Fibroblast of lung (primary cell): ENCODE measurements around the gene PNKP. TPM values are rescaled to one million over a fixed set of nuclear protein-coding genes. Genes with fewer than 3 reads are reported as not detected.

Experiments used
- DNase-seq, 2 donors: peaks; one replicate each; pipeline versions ENCODE4 v3.0.0 to v3.0.0-alpha.2; 2010; ENCODE audit warnings: low read depth in 2 of 2
- H2AFZ ChIP-seq: 2 replicates; pipeline ENCODE4 v1.5.1; 2012; ENCODE audit warnings: low read length, control low read depth, inconsistent platforms
- H3K27ac ChIP-seq: 2 replicates; pipeline ENCODE4 v1.5.1; 2011; ENCODE audit warnings: low read length, control low read depth; ENCODE audit not compliant: insufficient read depth
- H3K27me3 ChIP-seq: 2 replicates; pipeline ENCODE4 v1.5.1; 2011; ENCODE audit warnings: mild to moderate bottlenecking, low read length; ENCODE audit not compliant: control insufficient read depth, insufficient read depth
- H3K36me3 ChIP-seq: 2 replicates; pipeline ENCODE4 v1.5.1; 2011; ENCODE audit warnings: low read length; ENCODE audit not compliant: control insufficient read depth, insufficient read depth
- H3K4me1 ChIP-seq: 2 replicates; pipeline ENCODE4 v1.5.1; 2011; ENCODE audit warnings: low read length; ENCODE audit not compliant: control insufficient read depth, insufficient read depth; ENCODE audit errors: extremely low read depth
- H3K4me2 ChIP-seq: 2 replicates; pipeline ENCODE4 v1.5.1; 2011; ENCODE audit warnings: low read length, control low read depth; ENCODE audit not compliant: insufficient read depth; ENCODE audit errors: extremely low read depth
- H3K4me3 ChIP-seq, 4 experiments: fragments of 200-600 bp in 1 of 4; sonication (generic) in 1 of 4; replicated peaks in 1 of 4; 2 replicates each; pipeline ENCODE4 v1.5.1; 2011 to 2016; ENCODE audit warnings: low read length in 4 of 4, low read depth in 3 of 4, mild to moderate bottlenecking in 3 of 4, control low read depth in 2 of 4, inconsistent platforms in 1 of 4, mixed read lengths in 1 of 4; ENCODE audit not compliant: insufficient read depth in 1 of 4; ENCODE audit errors: control extremely low read depth in 1 of 4
- H3K79me2 ChIP-seq: 2 replicates; pipeline ENCODE4 v1.5.1; 2012; ENCODE audit warnings: mild to moderate bottlenecking, low read length, inconsistent platforms; ENCODE audit not compliant: control insufficient read depth, insufficient read depth
- H3K9ac ChIP-seq: 2 replicates; pipeline ENCODE4 v1.5.1; 2011; ENCODE audit warnings: mild to moderate bottlenecking, low read length, control low read depth; ENCODE audit not compliant: insufficient read depth
- H3K9me3 ChIP-seq: 2 replicates; pipeline ENCODE4 v1.5.1; 2012; ENCODE audit warnings: low read depth, low read length; ENCODE audit not compliant: control insufficient read depth, insufficient read depth
- H4K20me1 ChIP-seq: 2 replicates; pipeline ENCODE4 v1.5.1; 2011; ENCODE audit warnings: low read length; ENCODE audit not compliant: control insufficient read depth, insufficient read depth; ENCODE audit errors: extremely low read depth
- CTCF ChIP-seq, 2 donors: IDR thresholded peaks in 1 of 2; conservative IDR thresholded peaks in 1 of 2; 1 replicate in 1 of 2; 2 replicates in 1 of 2; pipeline ENCODE4 v1.5.1; 2011 to 2012; ENCODE audit warnings: low read length in 2 of 2, control low read depth in 1 of 2, inconsistent platforms in 1 of 2, low read depth in 1 of 2, mild to moderate bottlenecking in 1 of 2
- EZH2 ChIP-seq: IDR thresholded peaks from 2 replicates; pipeline ENCODE4 v1.5.1; 2012; ENCODE audit warnings: low read length, control low read depth, mild to moderate bottlenecking; ENCODE audit errors: missing control alignments
- polyA plus RNA-seq, 2 donors: library from polyadenylated mRNA; depleted of rRNA in 1 of 2; stranded (reverse) in 1 of 2; unstranded in 1 of 2; fragments of >200 nt; gene quantifications; 2 replicates each; pipeline ENCODE4 v1.2.1, GENCODE V29; 2011 to 2012; ENCODE audit warnings: missing spikeins in 1 of 2
- total RNA-seq: library from RNA; depleted of rRNA; stranded (reverse); fragments of >200 nt; gene quantifications from 2 replicates; pipeline ENCODE4 v1.2.1, GENCODE V29; 2014

The PNKP gene
- total and polyA plus RNA-seq, 2 donors (not counting 1 experiment from before 2014, with no cell fraction given) = 11.0 to 32.9 TPM

DNA sequence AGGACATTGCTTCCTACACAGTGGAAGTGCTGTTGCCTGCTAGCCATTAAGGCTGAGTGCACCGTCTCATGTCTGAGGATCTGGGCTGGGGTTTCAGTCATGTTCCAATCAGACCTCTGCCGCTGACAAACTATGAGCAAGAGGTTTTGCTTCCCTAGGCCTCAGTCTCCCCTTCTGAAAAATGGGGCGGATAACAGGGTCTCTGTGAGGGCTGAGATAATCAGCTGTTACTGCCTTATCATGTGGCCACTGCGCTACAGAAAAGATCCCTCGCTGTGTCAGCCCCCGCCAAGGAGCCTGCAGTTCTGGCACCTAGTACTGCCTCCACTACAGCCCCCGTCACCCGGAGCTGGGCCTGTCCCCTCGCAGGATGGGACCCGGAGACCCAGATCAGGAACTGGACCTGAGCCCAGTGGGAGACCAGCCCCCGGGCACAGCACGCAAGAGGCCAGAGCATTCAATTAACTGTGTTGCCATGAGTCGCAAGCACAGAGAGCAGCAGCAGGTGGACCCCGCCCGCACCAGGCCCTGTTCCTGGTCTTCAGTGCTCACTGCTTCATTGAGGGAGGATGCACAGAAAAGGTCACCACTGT is 3.0 kb upstream of the PNKP start:
- Histone ChIP-seq H4K20me1 (no peaks in the 10 kb centered on the region), H3K27me3 (no peaks in the 10 kb centered on the region), H3K9me3 (no peaks in the 10 kb centered on the region), H2AFZ (peak overlapping the region; percentile 10), H3K27ac (peak overlapping the region; percentile 63), H3K4me1 (peaks cover 16% of the 10 kb centered on the region), H3K36me3 (peaks cover 2% of the 10 kb centered on the region), H3K4me3 (peak overlapping the region; percentile 31 to 56 (median 38)), H3K79me2 (peaks cover 25% of the 10 kb centered on the region), H3K4me2 (peak overlapping the region; percentile 79), H3K9ac (peak overlapping the region; percentile 49)
- no peak for DNase-seq
- TF ChIP-seq EZH2 = no peak
- no peak for TF ChIP-seq CTCF (conservative IDR thresholded peaks at IDR 0.05 in 1 of 2, IDR thresholded peaks at IDR 0.05 in 1 of 2; ENCODE audit: low read depth in 1 of 2, low read length in 2 of 2)

DNA sequence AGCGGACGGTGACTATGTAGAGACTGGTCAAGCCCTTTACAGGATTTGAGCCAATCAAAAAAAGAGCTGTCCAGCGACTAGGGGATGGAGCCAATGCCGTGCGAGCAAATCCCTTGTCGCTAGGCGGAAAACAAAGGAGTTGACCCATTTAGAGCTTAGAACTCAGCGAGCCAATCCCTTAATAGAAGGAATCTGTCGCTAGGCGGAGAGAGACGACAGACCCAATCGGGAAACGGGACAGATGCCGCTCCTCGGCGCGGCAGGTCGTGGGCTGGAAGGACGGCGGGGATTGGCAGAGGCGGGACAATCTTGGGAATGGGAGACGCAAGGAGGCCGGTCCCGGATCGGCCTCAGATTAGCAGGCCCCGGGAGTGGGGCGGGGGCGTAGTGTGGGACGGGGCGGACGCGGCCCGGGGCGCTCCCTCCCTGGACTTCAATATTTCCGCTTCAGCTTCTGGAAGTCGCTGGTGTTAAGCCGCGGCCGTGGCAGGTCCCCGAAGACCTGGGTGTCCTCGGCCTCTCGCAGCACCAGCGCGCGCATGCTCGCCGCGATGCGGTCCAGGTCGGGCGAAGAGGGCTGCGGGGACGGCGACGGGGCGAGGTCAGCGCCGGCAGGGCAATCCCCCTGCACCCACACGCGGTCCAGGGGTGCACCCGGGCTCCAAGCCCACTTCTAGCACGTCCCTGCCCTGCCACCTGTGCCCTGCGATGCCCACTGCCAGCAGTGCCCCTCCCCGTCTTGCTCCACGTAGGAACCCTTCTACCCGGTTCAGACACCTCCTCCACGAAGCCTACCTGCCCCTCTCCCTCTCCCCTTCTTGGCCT is 2.3 kb upstream of the PNKP start:
- peak overlapping the region; percentile 10 for H2AFZ ChIP-seq
- H3K9me3 ChIP-seq = no peaks in the 10 kb centered on the region
- DNase-seq = peak; percentile 100
- H3K4me3 ChIP-seq = peak overlapping the region; percentile 31 to 56 (median 38)
- H3K4me1 ChIP-seq = peaks cover 16% of the 10 kb centered on the region
- H3K27me3 ChIP-seq = no peaks in the 10 kb centered on the region
- TF ChIP-seq CTCF (conservative IDR thresholded peaks at IDR 0.05 in 1 of 2, IDR thresholded peaks at IDR 0.05 in 1 of 2; ENCODE audit: low read depth in 1 of 2, low read length in 2 of 2) (no peak), EZH2 (no peak)
- peak overlapping the region; percentile 49 for H3K9ac ChIP-seq
- H4K20me1 ChIP-seq = no peaks in the 10 kb centered on the region
- H3K27ac ChIP-seq = peak overlapping the region; percentile 80
- H3K79me2 ChIP-seq = peaks cover 22% of the 10 kb centered on the region
- H3K4me2 ChIP-seq = peak overlapping the region; percentile 79
- peaks cover 2% of the 10 kb centered on the region for H3K36me3 ChIP-seq

- Histone ChIP-seq H3K27ac (peak overlapping the region; percentile 80), H3K79me2 (peaks cover 22% of the 10 kb centered on the region), H3K36me3 (peaks cover 7% of the 10 kb centered on the region)
Observed at GRCh38 chr19:49869009-49869483, 1.7 kb upstream of the PNKP start.

More at GRCh38 chr19:49869009-49869483, 1.7 kb upstream of the PNKP start:
- no peaks in the 10 kb centered on the region for H3K27me3 ChIP-seq
- TF ChIP-seq CTCF (conservative IDR thresholded peaks at IDR 0.05 in 1 of 2, IDR thresholded peaks at IDR 0.05 in 1 of 2; ENCODE audit: low read depth in 1 of 2, low read length in 2 of 2) (no peak), EZH2 (no peak)
- H4K20me1 ChIP-seq = no peaks in the 10 kb centered on the region
- no peak for DNase-seq
- peak overlapping the region; percentile 60 for H2AFZ ChIP-seq
- peaks cover 16% of the 10 kb centered on the region for H3K4me1 ChIP-seq
- peak overlapping the region; percentile 2 to 48 (median 36) for H3K4me3 ChIP-seq
- H3K4me2 ChIP-seq = peak overlapping the region; percentile 75
- H3K9me3 ChIP-seq = no peaks in the 10 kb centered on the region
- H3K9ac ChIP-seq = peak overlapping the region; percentile 33
